ENCODE measurements around the gene JPT1.
"Not testable (repeated sequence)": the region's sequence is repeated elsewhere in the genome, so short reads cannot be mapped to it uniquely, and the experiment has no call there.

Gene JPT1

DNA sequence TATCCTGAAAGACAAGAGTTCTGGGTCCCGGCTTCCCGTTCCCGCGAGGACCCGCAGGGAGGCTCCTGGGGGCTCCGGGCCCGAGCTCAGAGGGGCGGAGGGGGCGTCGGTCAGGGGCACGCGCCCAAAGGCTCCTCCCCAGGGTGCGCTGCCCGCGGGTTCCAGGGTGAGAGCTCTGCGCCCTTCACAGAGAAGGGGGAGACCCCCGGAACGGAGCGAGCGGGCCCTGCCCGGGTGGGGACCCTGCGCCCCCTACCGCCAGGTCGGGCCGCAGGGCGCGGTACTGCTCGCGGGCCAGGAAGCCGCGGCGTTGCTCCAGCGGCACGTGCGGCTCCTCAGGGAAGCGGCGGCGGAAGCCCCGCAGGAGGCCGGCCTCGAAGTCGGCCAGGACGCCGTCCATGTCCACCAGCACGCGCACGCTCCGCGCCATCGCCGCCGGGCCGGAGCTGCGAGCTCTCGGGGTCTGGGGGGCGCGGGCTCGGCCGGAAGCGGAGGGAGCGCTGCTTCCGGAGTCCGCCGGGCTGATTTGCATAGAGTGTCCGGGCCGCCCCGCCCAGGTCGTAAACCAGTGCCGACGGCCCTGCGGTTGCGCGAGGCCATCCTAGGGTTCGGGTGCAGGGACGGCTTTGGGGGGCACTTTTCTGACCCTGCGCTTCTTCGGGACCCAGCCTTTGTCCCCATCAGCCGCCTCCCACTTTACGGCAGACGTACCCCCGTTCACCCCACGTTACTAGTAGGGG is 22.9 kb downstream of the JPT1 start, which contains the start of gene NT5C:
Gene NT5C (minus strand): TSS at position 465 of the 740 bp plus-strand sequence. CDS start 35 bp downstream, at position 430.
- Histone ChIP-seq H3K36me3 (ENCODE audit: control insufficient read depth in 1 of 2, insufficient read depth in 2 of 2, low read length in 2 of 2) (peaks cover 3 to 32% of the 10 kb centered on the region in 2 donors), H3K4me1 (ENCODE audit: control insufficient read depth in 1 of 2, insufficient read depth in 2 of 2, low read length in 2 of 2) (peaks cover 10 to 13% of the 10 kb centered on the region in 2 donors), H3K27me3 (ENCODE audit: control insufficient read depth in 1 of 2, insufficient read depth in 2 of 2, low read length in 2 of 2) (no peaks in the 10 kb centered on the region), H3K9ac (ENCODE audit: low read depth in 1 of 2, low read length in 2 of 2) (peak within 1 kb of the TSS; percentile 79 to 82), H3K27ac (ENCODE audit: low read depth, low read length) (peak within 1 kb of the TSS; percentile 70), H3K9me3 (ENCODE audit: control insufficient read depth in 1 of 2, low read length in 2 of 2) (no peaks in the 10 kb centered on the region), H3K4me3 (ENCODE audit: low read depth in 1 of 2, low read length in 2 of 2) (peak within 1 kb of the TSS; percentile 77 to 79)

DNA sequence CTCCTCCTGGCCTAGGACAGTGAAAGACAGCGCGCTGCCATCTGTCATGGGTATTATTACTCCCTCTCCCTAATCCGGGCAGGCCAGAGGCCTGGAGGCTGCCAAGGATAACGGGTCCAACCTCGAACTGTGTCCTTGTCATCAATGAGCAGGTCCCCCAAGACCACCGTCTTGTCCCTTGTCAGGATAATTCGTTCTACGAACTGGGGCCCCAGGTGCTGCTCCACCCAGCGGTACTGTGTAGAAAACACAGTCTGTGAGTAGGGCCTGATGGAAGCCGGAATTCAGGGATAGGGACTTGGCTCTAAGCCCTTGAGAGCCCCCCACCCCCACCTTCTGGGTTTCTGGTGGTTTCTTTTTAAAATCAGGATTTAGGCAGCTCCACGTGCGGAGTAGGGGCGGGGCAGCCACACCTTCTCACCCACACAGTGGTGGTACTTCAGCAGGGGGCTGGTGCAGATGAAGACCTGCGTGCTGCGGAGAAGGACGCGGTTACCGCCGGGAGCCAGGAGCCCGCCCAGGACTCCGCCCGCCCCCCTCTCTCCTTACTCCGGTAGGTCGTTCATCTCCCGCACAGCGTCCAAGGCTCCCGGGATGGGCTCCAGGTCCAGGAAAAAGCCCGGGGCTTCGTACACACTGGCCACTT is 23.6 kb downstream of the JPT1 start:
- Histone ChIP-seq H3K36me3 (ENCODE audit: control insufficient read depth in 1 of 2, insufficient read depth in 2 of 2, low read length in 2 of 2) (peaks cover 3 to 27% of the 10 kb centered on the region in 2 donors), H3K9ac (ENCODE audit: low read depth in 1 of 2, low read length in 2 of 2) (peak overlapping the region; percentile 79 to 82), H3K9me3 (ENCODE audit: control insufficient read depth in 1 of 2, low read length in 2 of 2) (no peaks in the 10 kb centered on the region), H3K4me1 (ENCODE audit: control insufficient read depth in 1 of 2, insufficient read depth in 2 of 2, low read length in 2 of 2) (peaks cover 16 to 19% of the 10 kb centered on the region in 2 donors), H3K27me3 (ENCODE audit: control insufficient read depth in 1 of 2, insufficient read depth in 2 of 2, low read length in 2 of 2) (no peaks in the 10 kb centered on the region), H3K4me3 (ENCODE audit: low read depth in 1 of 2, low read length in 2 of 2) (peak overlapping the region; percentile 77 to 79), H3K27ac (ENCODE audit: low read depth, low read length) (peak overlapping the region; percentile 70)

DNA sequence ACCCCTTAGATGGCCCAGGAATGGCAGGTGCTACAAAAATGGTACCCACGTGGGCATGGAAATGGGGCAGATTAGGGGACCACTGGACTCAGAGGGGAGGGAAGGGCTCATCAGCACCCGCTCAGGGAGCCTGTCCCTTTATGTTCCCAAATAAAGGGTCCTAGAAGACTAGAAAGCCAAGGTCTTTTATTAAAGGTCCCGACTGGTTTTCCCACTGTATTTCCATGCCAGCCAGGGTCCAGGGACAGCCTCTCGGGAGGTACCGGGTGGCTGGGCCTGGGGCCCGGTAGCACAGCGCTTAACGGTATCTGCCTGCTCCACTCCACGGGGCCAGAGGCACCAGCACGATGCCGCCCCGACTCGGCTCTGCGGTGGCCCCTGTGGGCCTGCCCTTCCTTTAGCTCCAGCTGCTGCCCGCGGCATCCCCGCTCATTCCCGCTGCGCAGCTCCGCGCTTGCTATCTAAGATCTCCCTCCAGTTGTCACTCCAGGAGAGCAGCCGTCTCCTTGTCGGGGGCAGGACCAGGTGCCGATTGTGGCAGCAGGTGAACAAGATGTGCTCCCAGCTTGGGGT is 24.2 kb downstream of the JPT1 start:
- no peaks in the 10 kb centered on the region for H3K27me3 ChIP-seq (ENCODE audit: control insufficient read depth in 1 of 2, insufficient read depth in 2 of 2, low read length in 2 of 2)
- H3K4me3 ChIP-seq (ENCODE audit: low read depth in 1 of 2, low read length in 2 of 2), result peak overlapping the region; percentile 77 to 79
- H3K9me3 ChIP-seq (ENCODE audit: control insufficient read depth in 1 of 2, low read length in 2 of 2), result no peaks in the 10 kb centered on the region
- H3K4me1 ChIP-seq (ENCODE audit: control insufficient read depth in 1 of 2, insufficient read depth in 2 of 2, low read length in 2 of 2), result peaks cover 20 to 24% of the 10 kb centered on the region in 2 donors
- H3K27ac ChIP-seq (ENCODE audit: low read depth, low read length), result no peak overlapping the region
- H3K9ac ChIP-seq (ENCODE audit: low read depth in 1 of 2, low read length in 2 of 2), result peak overlapping the region; percentile 79 to 82
- H3K36me3 ChIP-seq (ENCODE audit: control insufficient read depth in 1 of 2, insufficient read depth in 2 of 2, low read length in 2 of 2), result peaks cover 3 to 21% of the 10 kb centered on the region in 2 donors

DNA sequence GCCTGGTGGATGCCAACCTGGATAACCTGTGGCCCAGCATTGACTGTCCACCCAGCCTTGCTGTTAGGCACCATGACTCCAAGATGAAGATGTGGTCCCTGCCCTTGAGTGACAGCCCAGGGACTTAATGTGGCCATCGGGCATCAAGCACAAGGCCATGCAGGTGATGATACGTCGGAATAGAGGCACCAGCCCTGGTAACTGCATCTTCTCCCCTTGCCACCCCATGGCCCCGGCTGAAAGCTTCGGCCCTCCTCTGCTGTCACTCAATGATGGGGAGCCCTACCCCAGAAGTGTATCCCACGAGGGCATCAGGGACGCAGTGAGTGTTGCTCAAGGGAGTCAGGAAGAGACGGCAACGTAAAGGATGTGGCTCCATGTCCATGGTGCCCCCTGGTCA is 24.7 kb downstream of the JPT1 start:
- Histone ChIP-seq H3K36me3 (ENCODE audit: control insufficient read depth in 1 of 2, insufficient read depth in 2 of 2, low read length in 2 of 2) (peaks cover 3 to 18% of the 10 kb centered on the region in 2 donors), H3K4me1 (ENCODE audit: control insufficient read depth in 1 of 2, insufficient read depth in 2 of 2, low read length in 2 of 2) (peaks cover 26 to 30% of the 10 kb centered on the region in 2 donors), H3K27ac (ENCODE audit: low read depth, low read length) (no peak overlapping the region), H3K9me3 (ENCODE audit: control insufficient read depth in 1 of 2, low read length in 2 of 2) (no peaks in the 10 kb centered on the region), H3K9ac (ENCODE audit: low read depth in 1 of 2, low read length in 2 of 2) (no peak overlapping the region), H3K4me3 (ENCODE audit: low read depth in 1 of 2, low read length in 2 of 2) (no peak overlapping the region), H3K27me3 (ENCODE audit: control insufficient read depth in 1 of 2, insufficient read depth in 2 of 2, low read length in 2 of 2) (no peaks in the 10 kb centered on the region)

DNA sequence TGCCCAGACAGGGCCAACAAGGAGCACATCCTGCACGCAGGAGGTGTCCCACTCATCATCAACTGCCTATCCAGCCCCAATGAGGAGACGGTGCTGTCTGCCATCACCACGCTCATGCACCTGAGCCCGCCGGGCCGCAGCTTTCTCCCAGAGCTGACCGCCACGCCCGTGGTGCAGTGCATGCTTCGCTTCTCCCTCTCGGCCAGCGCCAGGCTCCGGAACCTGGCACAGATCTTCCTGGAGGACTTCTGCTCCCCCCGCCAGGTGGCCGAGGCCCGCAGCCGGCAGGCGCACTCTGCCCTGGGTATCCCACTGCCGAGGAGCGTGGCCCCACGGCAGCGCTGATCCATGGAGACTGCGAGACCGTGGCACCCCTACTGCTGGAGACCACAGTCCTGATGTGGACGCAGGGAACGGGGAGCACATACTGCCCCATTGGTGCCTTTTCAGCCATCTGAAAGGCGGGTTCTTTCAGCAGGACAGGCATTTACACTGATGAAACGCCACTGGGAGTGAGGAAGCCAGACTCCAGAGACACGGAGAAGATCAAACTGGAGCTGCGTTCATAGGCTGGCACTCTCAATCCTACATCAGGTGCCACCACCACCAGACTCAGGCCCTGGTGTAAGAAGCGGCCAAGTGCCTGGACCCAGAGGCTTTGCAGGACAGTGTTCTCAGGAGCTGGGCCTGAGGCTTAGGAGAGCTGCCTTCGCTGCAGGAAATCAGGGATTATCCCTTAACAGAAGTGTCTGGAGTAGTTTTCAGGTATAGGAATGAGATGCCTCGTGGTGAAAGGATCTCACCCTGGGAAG is 25.4 kb downstream of the JPT1 start:
- Histone ChIP-seq H3K27ac (ENCODE audit: low read depth, low read length) (no peak overlapping the region), H3K9ac (ENCODE audit: low read depth in 1 of 2, low read length in 2 of 2) (no peak overlapping the region), H3K4me1 (ENCODE audit: control insufficient read depth in 1 of 2, insufficient read depth in 2 of 2, low read length in 2 of 2) (peaks cover 31 to 35% of the 10 kb centered on the region in 2 donors), H3K9me3 (ENCODE audit: control insufficient read depth in 1 of 2, low read length in 2 of 2) (no peaks in the 10 kb centered on the region), H3K4me3 (ENCODE audit: low read depth in 1 of 2, low read length in 2 of 2) (no peak overlapping the region), H3K27me3 (ENCODE audit: control insufficient read depth in 1 of 2, insufficient read depth in 2 of 2, low read length in 2 of 2) (no peaks in the 10 kb centered on the region), H3K36me3 (ENCODE audit: control insufficient read depth in 1 of 2, insufficient read depth in 2 of 2, low read length in 2 of 2) (peaks cover 3 to 18% of the 10 kb centered on the region in 2 donors)

DNA sequence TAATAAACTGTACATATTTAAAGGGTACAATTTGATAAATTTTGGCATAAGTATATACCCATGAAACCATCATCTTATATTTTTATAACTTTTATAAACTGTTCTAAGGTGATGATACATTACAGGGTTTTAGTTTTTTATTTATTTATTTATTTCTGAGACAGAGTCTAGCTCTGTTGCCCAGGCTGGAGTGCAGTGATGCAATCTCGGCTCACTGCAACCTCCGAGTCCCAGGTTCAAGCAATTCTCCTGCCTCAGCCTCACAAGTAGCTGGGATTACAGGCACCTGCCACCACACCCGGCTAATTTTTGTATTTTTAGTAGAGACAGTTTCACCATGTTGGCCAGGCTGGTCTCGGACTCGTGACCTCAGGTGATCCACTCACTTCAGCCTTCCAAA is 26.4 kb downstream of the JPT1 start:
- H3K36me3 ChIP-seq (ENCODE audit: control insufficient read depth in 1 of 2, insufficient read depth in 2 of 2, low read length in 2 of 2), result peaks cover 3 to 18% of the 10 kb centered on the region in 2 donors
- not testable (repeated sequence) for H3K4me3 ChIP-seq (ENCODE audit: low read depth in 1 of 2, low read length in 2 of 2); H3K27me3 ChIP-seq (ENCODE audit: control insufficient read depth in 1 of 2, insufficient read depth in 2 of 2, low read length in 2 of 2); H3K9me3 ChIP-seq (ENCODE audit: control insufficient read depth in 1 of 2, low read length in 2 of 2); H3K27ac ChIP-seq (ENCODE audit: low read depth, low read length); H3K9ac ChIP-seq (ENCODE audit: low read depth in 1 of 2, low read length in 2 of 2)
- H3K4me1 ChIP-seq (ENCODE audit: control insufficient read depth in 1 of 2, insufficient read depth in 2 of 2, low read length in 2 of 2), result peaks cover 34 to 39% of the 10 kb centered on the region in 2 donors

DNA sequence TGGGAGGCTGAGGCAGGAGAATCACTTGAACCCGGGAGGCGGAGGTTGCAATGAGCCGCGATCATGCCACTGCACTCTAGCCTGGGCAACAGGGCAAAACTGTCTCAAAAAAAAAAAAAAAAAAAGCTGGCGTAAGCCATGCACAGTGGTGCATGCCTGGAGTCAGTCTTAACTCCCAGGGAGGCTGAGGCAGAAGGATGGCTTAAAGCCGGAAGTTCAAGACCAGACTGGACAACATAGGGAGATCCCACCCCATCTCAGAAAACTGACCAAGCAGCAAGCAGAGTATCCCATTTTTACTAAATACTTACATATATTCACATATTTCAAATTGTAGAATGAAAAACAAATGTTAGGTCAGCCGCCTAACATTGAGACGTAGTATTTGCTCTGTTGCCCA is 27.4 kb downstream of the JPT1 start:
- Histone ChIP-seq H3K9me3 (ENCODE audit: control insufficient read depth in 1 of 2, low read length in 2 of 2) (no peaks in the 10 kb centered on the region), H3K4me3 (ENCODE audit: low read depth in 1 of 2, low read length in 2 of 2) (no peak overlapping the region), H3K36me3 (ENCODE audit: control insufficient read depth in 1 of 2, insufficient read depth in 2 of 2, low read length in 2 of 2) (peaks cover 3 to 18% of the 10 kb centered on the region in 2 donors), H3K9ac (ENCODE audit: low read depth in 1 of 2, low read length in 2 of 2) (no peak overlapping the region), H3K27me3 (ENCODE audit: control insufficient read depth in 1 of 2, insufficient read depth in 2 of 2, low read length in 2 of 2) (no peaks in the 10 kb centered on the region), H3K27ac (ENCODE audit: low read depth, low read length) (no peak overlapping the region), H3K4me1 (ENCODE audit: control insufficient read depth in 1 of 2, insufficient read depth in 2 of 2, low read length in 2 of 2) (peaks cover 34 to 36% of the 10 kb centered on the region in 2 donors)

DNA sequence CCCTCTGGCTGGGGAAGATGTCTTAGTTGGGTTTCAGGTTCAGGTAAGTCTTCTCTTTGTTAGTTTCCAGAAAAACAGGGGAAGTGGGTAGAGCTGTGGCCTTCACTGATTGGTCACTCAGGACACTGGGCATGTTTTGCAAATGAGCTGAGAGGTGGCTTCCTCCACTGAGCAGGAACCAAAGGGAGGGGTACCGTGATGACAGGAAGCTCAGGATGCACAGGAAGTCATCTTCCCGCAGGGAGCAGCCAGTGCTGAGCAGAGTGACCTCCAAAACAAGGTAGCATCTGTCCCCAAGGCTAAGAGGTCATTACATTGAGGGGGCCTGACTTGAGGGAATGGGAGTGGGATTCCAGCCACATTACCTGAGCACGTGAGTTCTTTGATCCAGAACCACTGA is 28.3 kb downstream of the JPT1 start:
- Histone ChIP-seq H3K9me3 (ENCODE audit: control insufficient read depth in 1 of 2, low read length in 2 of 2) (no peaks in the 10 kb centered on the region), H3K36me3 (ENCODE audit: control insufficient read depth in 1 of 2, insufficient read depth in 2 of 2, low read length in 2 of 2) (peaks cover 3 to 21% of the 10 kb centered on the region in 2 donors), H3K27me3 (ENCODE audit: control insufficient read depth in 1 of 2, insufficient read depth in 2 of 2, low read length in 2 of 2) (no peaks in the 10 kb centered on the region), H3K27ac (ENCODE audit: low read depth, low read length) (no peak overlapping the region), H3K4me1 (ENCODE audit: control insufficient read depth in 1 of 2, insufficient read depth in 2 of 2, low read length in 2 of 2) (peaks cover 34 to 38% of the 10 kb centered on the region in 2 donors), H3K4me3 (ENCODE audit: low read depth in 1 of 2, low read length in 2 of 2) (no peak overlapping the region), H3K9ac (ENCODE audit: low read depth in 1 of 2, low read length in 2 of 2) (no peak overlapping the region)

DNA sequence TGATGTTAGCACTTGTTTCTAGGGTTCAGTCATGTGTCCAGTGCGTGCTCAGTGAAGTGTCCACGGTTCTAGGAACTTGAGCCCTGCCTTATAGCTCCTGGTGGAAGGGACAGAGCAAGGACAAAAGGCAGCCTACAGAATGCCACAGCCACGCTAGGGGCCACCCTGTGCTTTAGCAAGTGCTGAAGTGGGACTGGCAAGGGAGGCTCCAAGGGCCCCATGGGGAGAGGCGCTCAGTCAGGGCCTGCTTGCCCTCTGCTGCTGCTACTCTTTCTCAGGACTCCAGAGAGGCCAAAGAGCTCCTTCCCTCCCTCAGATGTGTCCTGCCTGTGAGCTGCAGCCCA is 29.5 kb downstream of the JPT1 start:
- Histone ChIP-seq H3K4me3 (ENCODE audit: low read depth in 1 of 2, low read length in 2 of 2) (peak overlapping the region; percentile 33 to 53), H3K27me3 (ENCODE audit: control insufficient read depth in 1 of 2, insufficient read depth in 2 of 2, low read length in 2 of 2) (no peaks in the 10 kb centered on the region), H3K4me1 (ENCODE audit: control insufficient read depth in 1 of 2, insufficient read depth in 2 of 2, low read length in 2 of 2) (peaks cover 30 to 31% of the 10 kb centered on the region in 2 donors), H3K27ac (ENCODE audit: low read depth, low read length) (peak overlapping the region; percentile 89), H3K9me3 (ENCODE audit: control insufficient read depth in 1 of 2, low read length in 2 of 2) (no peaks in the 10 kb centered on the region), H3K9ac (ENCODE audit: low read depth in 1 of 2, low read length in 2 of 2) (peak overlapping the region; percentile 66 to 68), H3K36me3 (ENCODE audit: control insufficient read depth in 1 of 2, insufficient read depth in 2 of 2, low read length in 2 of 2) (peaks cover 3 to 18% of the 10 kb centered on the region in 2 donors)

Data from duodenal mucosa (tissue), 2 donors.